Measurements from ENCODE around the gene MDM2. TPM values are rescaled to one million over a fixed set of nuclear protein-coding genes. Genes with fewer than 3 reads are reported as not detected.

MDM2 gene
- total RNA-seq, 1 experiment from 2014 or later = 118 TPM

DNA sequence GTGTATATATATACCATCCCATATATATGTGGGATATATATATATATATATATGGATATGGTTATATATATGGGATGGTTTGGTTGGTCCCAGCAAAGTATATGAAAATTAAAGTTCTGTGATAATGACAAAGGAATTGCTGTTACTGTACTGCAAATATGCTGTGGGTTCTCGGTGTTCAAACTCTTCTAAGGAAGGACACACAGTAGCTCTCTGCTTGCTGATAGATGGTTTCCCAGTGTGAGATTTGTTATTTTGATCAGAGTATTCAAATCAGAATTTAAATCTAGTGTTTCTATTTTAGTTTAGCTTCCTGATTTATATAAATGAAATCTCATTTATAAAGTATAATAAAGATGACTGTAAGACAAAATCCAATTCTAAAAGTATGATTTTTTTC is 42.3 kb upstream of the MDM2 start:
- Mint-ChIP-seq H3K4me1 (ENCODE audit: low read depth, unreplicated experiment) (peaks cover 7% of the 10 kb centered on the region), H3K4me3 (ENCODE audit: unreplicated experiment) (no peak overlapping the region), H3K27ac (ENCODE audit: unreplicated experiment) (no peak overlapping the region), H3K9me3 (ENCODE audit: unreplicated experiment) (no peaks in the 10 kb centered on the region), H3K36me3 (ENCODE audit: insufficient read depth, unreplicated experiment) (peaks cover 20% of the 10 kb centered on the region), H3K27me3 (ENCODE audit: insufficient read depth, unreplicated experiment) (no peaks in the 10 kb centered on the region)
- Histone ChIP-seq H3K4me1 (no peaks in the 10 kb centered on the region), H3K9me3 (no peaks in the 10 kb centered on the region), H3K4me3 (ENCODE audit: low read depth, low read length) (no peak overlapping the region), H3K36me3 (ENCODE audit: control insufficient read depth, insufficient read depth, low read length) (no peaks in the 10 kb centered on the region), H3K27me3 (replicated peaks; ENCODE audit: control insufficient read depth, insufficient read depth, low read length) (no peaks in the 10 kb centered on the region)
- POLR2A ChIA-PET = no interaction called here
- CTCF ChIA-PET = no interaction called here
- BruUV-seq (replicated peaks) = no TSS peak
- intact Hi-C loops (cut with micrococcal nuclease; ENCODE audit: unreplicated experiment) = no loop called here
- TF ChIP-seq, protein P1, sequence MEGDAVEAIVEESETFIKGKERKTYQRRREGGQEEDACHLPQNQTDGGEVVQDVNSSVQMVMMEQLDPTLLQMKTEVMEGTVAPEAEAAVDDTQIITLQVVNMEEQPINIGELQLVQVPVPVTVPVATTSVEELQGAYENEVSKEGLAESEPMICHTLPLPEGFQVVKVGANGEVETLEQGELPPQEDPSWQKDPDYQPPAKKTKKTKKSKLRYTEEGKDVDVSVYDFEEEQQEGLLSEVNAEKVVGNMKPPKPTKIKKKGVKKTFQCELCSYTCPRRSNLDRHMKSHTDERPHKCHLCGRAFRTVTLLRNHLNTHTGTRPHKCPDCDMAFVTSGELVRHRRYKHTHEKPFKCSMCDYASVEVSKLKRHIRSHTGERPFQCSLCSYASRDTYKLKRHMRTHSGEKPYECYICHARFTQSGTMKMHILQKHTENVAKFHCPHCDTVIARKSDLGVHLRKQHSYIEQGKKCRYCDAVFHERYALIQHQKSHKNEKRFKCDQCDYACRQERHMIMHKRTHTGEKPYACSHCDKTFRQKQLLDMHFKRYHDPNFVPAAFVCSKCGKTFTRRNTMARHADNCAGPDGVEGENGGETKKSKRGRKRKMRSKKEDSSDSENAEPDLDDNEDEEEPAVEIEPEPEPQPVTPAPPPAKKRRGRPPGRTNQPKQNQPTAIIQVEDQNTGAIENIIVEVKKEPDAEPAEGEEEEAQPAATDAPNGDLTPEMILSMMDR (IDR thresholded peaks at IDR 0.05; ENCODE audit: insufficient read depth in 1 of 2, low read depth in 1 of 2, low read length in 1 of 2, severe bottlenecking in 1 of 2, unreplicated experiment in 1 of 2) = no peak
- no peak for DNase-seq

DNA sequence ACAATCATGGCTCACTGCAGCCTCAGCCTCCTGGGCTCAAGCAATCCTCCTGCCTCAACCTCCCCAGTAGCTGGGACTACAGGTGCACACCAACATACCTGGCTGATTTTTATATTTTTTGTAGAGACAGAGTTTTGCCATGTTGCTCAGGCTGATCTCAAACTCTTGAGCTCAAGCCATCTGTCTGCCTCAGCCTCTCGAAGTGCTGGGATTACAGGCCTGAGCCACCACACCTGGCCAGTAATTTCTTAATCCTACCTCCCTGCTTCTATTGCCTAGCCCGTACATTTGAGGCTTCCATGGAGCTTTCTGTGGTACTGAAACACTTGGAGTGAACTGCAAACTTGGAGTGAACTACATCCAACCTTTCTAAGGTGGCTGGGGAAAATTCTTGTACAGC is 41.3 kb upstream of the MDM2 start:
- H3K27me3 Mint-ChIP-seq (ENCODE audit: insufficient read depth, unreplicated experiment) = no peaks in the 10 kb centered on the region
- no TSS peak for BruUV-seq (replicated peaks)
- CTCF ChIA-PET = no interaction called here

DNA sequence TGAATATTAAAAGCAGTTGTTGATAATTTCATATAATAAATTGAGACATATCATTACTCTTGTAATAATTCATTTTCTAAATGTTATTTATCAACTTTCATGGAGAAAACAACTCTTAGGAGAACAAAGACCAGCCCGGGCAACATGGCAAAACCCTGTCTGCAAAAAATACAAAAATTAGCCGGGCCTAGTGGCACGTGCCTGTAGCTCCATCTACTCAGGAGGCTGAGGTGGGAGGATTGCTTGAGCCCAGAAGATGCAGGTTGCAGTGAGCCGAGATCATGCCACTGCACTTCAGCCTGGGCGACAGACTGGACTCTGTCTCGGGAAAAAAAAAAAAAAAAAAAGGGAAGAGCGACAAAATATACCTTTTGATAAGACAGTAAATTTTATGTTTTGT is 40.8 kb upstream of the MDM2 start:
- POLR2A ChIA-PET = no interaction called here

More for the DNA sequence above, 41.3 kb upstream of the MDM2 start:
- POLR2A ChIA-PET = no interaction called here
- intact Hi-C loops (cut with micrococcal nuclease; ENCODE audit: unreplicated experiment) = no loop called here
- H3K9me3 ChIP-seq = no peaks in the 10 kb centered on the region
- H3K27ac Mint-ChIP-seq (ENCODE audit: unreplicated experiment) = no peak overlapping the region
- H3K4me3 ChIP-seq (ENCODE audit: low read depth, low read length) = no peak overlapping the region
- no peak overlapping the region for H3K4me3 Mint-ChIP-seq (ENCODE audit: unreplicated experiment)
- no peaks in the 10 kb centered on the region for H3K9me3 Mint-ChIP-seq (ENCODE audit: unreplicated experiment)
- H3K27me3 ChIP-seq (replicated peaks; ENCODE audit: control insufficient read depth, insufficient read depth, low read length) = no peaks in the 10 kb centered on the region
- H3K36me3 Mint-ChIP-seq (ENCODE audit: insufficient read depth, unreplicated experiment) = peaks cover 16% of the 10 kb centered on the region
- no peak for DNase-seq
- peaks cover 7% of the 10 kb centered on the region for H3K4me1 Mint-ChIP-seq (ENCODE audit: low read depth, unreplicated experiment)
- H3K4me1 ChIP-seq = no peaks in the 10 kb centered on the region
- TF ChIP-seq, protein P1 (IDR thresholded peaks at IDR 0.05; ENCODE audit: insufficient read depth in 1 of 2, low read depth in 1 of 2, low read length in 1 of 2, severe bottlenecking in 1 of 2, unreplicated experiment in 1 of 2) = no peak
- H3K36me3 ChIP-seq (ENCODE audit: control insufficient read depth, insufficient read depth, low read length) = no peaks in the 10 kb centered on the region

More for the DNA sequence above, 40.8 kb upstream of the MDM2 start:
- Mint-ChIP-seq H3K27me3 (ENCODE audit: insufficient read depth, unreplicated experiment) (no peaks in the 10 kb centered on the region), H3K27ac (ENCODE audit: unreplicated experiment) (no peak overlapping the region), H3K36me3 (ENCODE audit: insufficient read depth, unreplicated experiment) (peaks cover 16% of the 10 kb centered on the region), H3K9me3 (ENCODE audit: unreplicated experiment) (no peaks in the 10 kb centered on the region), H3K4me1 (ENCODE audit: low read depth, unreplicated experiment) (peaks cover 2% of the 10 kb centered on the region), H3K4me3 (ENCODE audit: unreplicated experiment) (no peak overlapping the region)
- intact Hi-C loops (cut with micrococcal nuclease; ENCODE audit: unreplicated experiment) = no loop called here
- Histone ChIP-seq H3K36me3 (ENCODE audit: control insufficient read depth, insufficient read depth, low read length) (no peaks in the 10 kb centered on the region), H3K4me3 (ENCODE audit: low read depth, low read length) (no peak overlapping the region), H3K27me3 (replicated peaks; ENCODE audit: control insufficient read depth, insufficient read depth, low read length) (no peaks in the 10 kb centered on the region), H3K4me1 (no peaks in the 10 kb centered on the region), H3K9me3 (no peaks in the 10 kb centered on the region)
- no peak for DNase-seq
- no TSS peak for BruUV-seq (replicated peaks)
- CTCF ChIA-PET = no interaction called here
- TF ChIP-seq, protein P1 (IDR thresholded peaks at IDR 0.05; ENCODE audit: insufficient read depth in 1 of 2, low read depth in 1 of 2, low read length in 1 of 2, severe bottlenecking in 1 of 2, unreplicated experiment in 1 of 2) = no peak

Measured in Caco-2 (cell line).